ENCODE measurements around the gene OSBPL1A. TPM values are rescaled to one million over a fixed set of nuclear protein-coding genes. Genes with fewer than 3 reads are reported as not detected.

The OSBPL1A gene
- total and polyA plus RNA-seq, 4 experiments from 2014 or later: 2.4 to 5.3 (median 4.0) TPM

DNA sequence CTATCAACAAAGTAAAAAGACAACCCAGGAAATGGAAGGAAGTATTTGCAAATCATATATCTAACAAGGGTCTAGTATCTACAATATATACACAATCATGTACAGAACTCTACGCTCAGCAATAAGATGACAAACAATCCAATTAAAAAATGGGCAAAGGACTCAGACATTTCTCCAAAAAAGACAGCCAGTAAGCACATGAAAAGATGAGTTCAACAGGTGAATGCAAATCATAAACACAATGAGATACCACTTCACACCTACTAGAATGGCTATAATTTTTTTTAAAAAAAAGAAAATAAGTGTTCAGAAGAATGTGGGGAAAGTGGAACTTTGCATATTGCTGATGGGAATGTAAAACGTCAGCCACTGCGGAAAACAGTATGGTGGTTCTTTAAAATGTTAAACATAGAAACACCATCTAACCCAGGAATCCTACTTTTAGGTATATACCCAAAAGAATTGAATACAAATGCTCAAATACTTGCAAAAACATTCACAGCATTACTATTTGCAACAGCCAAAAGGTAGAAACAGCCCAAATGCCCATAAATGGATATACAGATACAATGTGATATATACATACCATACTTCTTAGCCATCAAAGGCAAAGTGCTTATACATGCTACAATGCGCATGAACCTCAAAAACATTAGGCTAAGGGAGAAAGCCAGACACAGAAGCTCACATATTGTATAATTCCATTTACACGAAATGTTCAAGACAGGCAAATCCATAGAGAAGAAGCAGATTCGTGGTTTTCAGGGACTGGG, 137.6 kb downstream of the OSBPL1A start:
- peaks cover 0 to 1% (median 0%) of the 10 kb centered on the region in 4 donors for H3K4me1 Mint-ChIP-seq

DNA sequence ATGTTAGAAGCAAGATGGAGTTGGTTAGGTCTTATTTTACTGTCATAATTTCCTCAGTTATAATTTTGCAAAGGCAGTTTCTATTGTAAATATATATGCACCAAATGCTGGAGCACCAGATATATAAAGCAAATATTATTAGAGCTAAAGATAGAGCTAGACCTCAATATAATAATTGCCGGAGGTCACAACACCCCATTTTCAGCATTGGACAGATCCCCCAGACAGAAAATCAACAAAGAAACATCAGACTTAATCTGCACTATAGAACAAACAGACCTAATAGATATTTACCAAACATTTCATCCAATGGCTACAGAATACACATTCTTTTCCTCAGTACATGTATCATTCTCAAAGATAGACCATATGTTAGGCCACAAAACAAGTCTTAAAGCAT, 143.6 kb downstream of the OSBPL1A start:
- Mint-ChIP-seq H3K27me3 (peaks cover 2 to 11% of the 10 kb centered on the region in 2 donors), H3K36me3 (no peaks in the 10 kb centered on the region), H3K4me1 (no peaks in the 10 kb centered on the region), H3K4me3 (no peak overlapping the region), H3K27ac (no peak overlapping the region), H3K9me3 (peaks cover 0 to 2% (median 0%) of the 10 kb centered on the region in 8 donors)
- no peak overlapping the region for H3K4me3 ChIP-seq (ENCODE audit: low read length in 2 of 2)
- no peaks in the 10 kb centered on the region for H3K36me3 ChIP-seq (ENCODE audit: insufficient read depth, low read length)
- no peaks in the 10 kb centered on the region for H3K27me3 ChIP-seq (ENCODE audit: insufficient read depth, low read length)
- no peak for DNase-seq
- no peak overlapping the region for H3K27ac ChIP-seq (ENCODE audit: low read depth, low read length)
- intact Hi-C loops (cut with micrococcal nuclease): no loop called here
- no peaks in the 10 kb centered on the region for H3K9me3 ChIP-seq (ENCODE audit: control insufficient read depth in 1 of 2, low read length in 2 of 2)
- H3K4me1 ChIP-seq (ENCODE audit: insufficient read depth, low read length): no peaks in the 10 kb centered on the region
- POLR2A ChIA-PET (ENCODE audit: partially characterized antibody): no interaction called here
- CTCF ChIA-PET (ENCODE audit: partially characterized antibody): no interaction called here

More for the DNA sequence above, 137.6 kb downstream of the OSBPL1A start:
- H3K27me3 Mint-ChIP-seq: peaks cover 3 to 5% of the 10 kb centered on the region in 2 donors
- no peaks in the 10 kb centered on the region for H3K27me3 ChIP-seq (ENCODE audit: insufficient read depth, low read length)
- no peak for DNase-seq
- no peak overlapping the region for H3K4me3 ChIP-seq (ENCODE audit: low read length in 2 of 2)
- H3K27ac Mint-ChIP-seq: no peak overlapping the region
- H3K36me3 ChIP-seq (ENCODE audit: insufficient read depth, low read length): no peaks in the 10 kb centered on the region
- intact Hi-C loops (cut with micrococcal nuclease): no loop called here
- H3K4me3 Mint-ChIP-seq: no peak overlapping the region
- ChIA-PET POLR2A (ENCODE audit: partially characterized antibody) (no interaction called here), CTCF (ENCODE audit: partially characterized antibody) (interaction anchor here (1.1 kb wide), 1 partner anchor 15 kb away, joined by 3 read pairs; no protein-coding TSS in a partner anchor)
- no peak overlapping the region for H3K27ac ChIP-seq (ENCODE audit: low read depth, low read length)
- no peaks in the 10 kb centered on the region for H3K9me3 ChIP-seq (ENCODE audit: control insufficient read depth in 1 of 2, low read length in 2 of 2)
- H3K9me3 Mint-ChIP-seq: peaks cover 0 to 2% (median 0%) of the 10 kb centered on the region in 8 donors
- no peaks in the 10 kb centered on the region for H3K4me1 ChIP-seq (ENCODE audit: insufficient read depth, low read length)
- no peaks in the 10 kb centered on the region for H3K36me3 Mint-ChIP-seq

DNA sequence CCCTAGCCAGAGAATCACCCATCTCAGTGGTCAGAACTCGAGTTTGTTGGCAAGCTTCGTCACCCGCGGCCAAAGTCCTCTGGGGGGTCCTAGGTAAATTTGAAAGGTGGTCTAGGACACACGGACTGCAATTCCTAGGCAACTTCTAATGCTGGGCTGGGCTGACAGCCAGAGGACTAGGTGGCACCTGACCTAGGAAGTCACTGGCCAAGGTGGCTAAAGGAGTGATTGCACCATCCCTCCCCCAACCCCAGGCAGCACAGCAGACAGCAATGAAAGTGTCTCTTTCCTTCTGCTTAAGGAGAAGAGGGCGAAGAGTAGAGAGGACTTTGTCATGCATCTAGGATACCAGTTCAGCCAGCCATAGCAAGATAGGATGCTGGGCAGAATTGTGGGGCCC, 147.9 kb downstream of the OSBPL1A start:
- intact Hi-C loops (cut with micrococcal nuclease): no loop called here
- ChIA-PET POLR2A (ENCODE audit: partially characterized antibody) (no interaction called here), CTCF (ENCODE audit: partially characterized antibody) (no interaction called here)
- H3K4me1 ChIP-seq (ENCODE audit: insufficient read depth, low read length): no peaks in the 10 kb centered on the region
- no peak overlapping the region for H3K4me3 ChIP-seq (ENCODE audit: low read length in 2 of 2)
- peaks cover 4 to 16% of the 10 kb centered on the region in 2 donors for H3K27me3 Mint-ChIP-seq
- no peak overlapping the region for H3K27ac Mint-ChIP-seq
- H3K4me3 Mint-ChIP-seq: no peak overlapping the region
- no peaks in the 10 kb centered on the region for H3K27me3 ChIP-seq (ENCODE audit: insufficient read depth, low read length)
- no peaks in the 10 kb centered on the region for H3K9me3 ChIP-seq (ENCODE audit: control insufficient read depth in 1 of 2, low read length in 2 of 2)
- no peaks in the 10 kb centered on the region for H3K36me3 ChIP-seq (ENCODE audit: insufficient read depth, low read length)
- no peaks in the 10 kb centered on the region for H3K4me1 Mint-ChIP-seq
- H3K36me3 Mint-ChIP-seq: no peaks in the 10 kb centered on the region
- DNase-seq: no peak
- peaks cover 0 to 1% (median 0%) of the 10 kb centered on the region in 8 donors for H3K9me3 Mint-ChIP-seq
- no peak overlapping the region for H3K27ac ChIP-seq (ENCODE audit: low read depth, low read length)

DNA sequence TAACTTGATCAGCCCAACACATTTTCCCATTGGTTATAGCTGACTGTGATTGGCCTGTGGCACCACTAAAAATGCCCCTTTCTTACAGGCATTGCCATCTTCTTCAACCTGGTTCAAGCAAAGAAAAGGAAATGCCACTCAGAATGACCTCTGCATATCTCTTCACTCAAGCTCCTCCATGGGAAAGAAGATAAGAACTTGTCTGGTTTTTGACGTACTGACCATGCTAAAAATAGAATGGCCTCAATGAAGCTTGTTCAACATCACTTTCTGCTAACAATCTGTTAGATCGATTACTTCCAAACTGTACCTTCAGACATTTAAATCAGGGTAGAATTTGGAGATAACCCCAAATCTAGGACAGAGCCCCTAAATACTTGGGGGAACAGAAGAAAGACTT, 149.3 kb downstream of the OSBPL1A start:
- Histone ChIP-seq H3K27ac (ENCODE audit: low read depth, low read length) (no peak overlapping the region), H3K4me3 (ENCODE audit: low read length in 2 of 2) (no peak overlapping the region), H3K4me1 (ENCODE audit: insufficient read depth, low read length) (no peaks in the 10 kb centered on the region), H3K36me3 (ENCODE audit: insufficient read depth, low read length) (no peaks in the 10 kb centered on the region), H3K9me3 (ENCODE audit: control insufficient read depth in 1 of 2, low read length in 2 of 2) (no peaks in the 10 kb centered on the region), H3K27me3 (ENCODE audit: insufficient read depth, low read length) (no peaks in the 10 kb centered on the region)
- intact Hi-C loops (cut with micrococcal nuclease): no loop called here
- H3K4me1 Mint-ChIP-seq: no peaks in the 10 kb centered on the region
- peaks cover 0 to 1% (median 0%) of the 10 kb centered on the region in 8 donors for H3K9me3 Mint-ChIP-seq
- no peak overlapping the region for H3K27ac Mint-ChIP-seq
- ChIA-PET POLR2A (ENCODE audit: partially characterized antibody) (no interaction called here), CTCF (ENCODE audit: partially characterized antibody) (no interaction called here)
- H3K36me3 Mint-ChIP-seq: no peaks in the 10 kb centered on the region
- H3K4me3 Mint-ChIP-seq: no peak overlapping the region
- no peak for DNase-seq
- peaks cover 4 to 19% of the 10 kb centered on the region in 2 donors for H3K27me3 Mint-ChIP-seq

DNA sequence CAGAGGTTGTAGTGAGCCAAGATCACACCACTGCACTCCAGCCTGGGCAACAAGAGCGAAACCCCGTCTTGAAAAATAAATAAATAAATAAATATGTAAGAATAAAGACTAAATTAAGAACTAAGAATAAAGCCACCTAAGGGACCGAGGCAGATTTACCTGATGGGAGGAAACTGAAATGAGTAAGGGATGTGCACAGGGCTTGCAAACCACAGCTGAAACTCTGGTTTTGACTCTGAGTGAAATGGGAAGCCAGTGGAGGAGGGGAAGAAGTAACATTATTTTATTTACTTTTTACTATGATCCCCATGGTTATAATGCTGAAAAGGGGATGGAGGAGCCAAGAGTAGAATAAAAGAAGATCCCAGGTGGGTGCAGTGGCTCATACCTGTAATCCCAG, 151.5 kb downstream of the OSBPL1A start:
- intact Hi-C loops (cut with micrococcal nuclease): no loop called here
- Histone ChIP-seq H3K36me3 (ENCODE audit: insufficient read depth, low read length) (no peaks in the 10 kb centered on the region), H3K4me3 (ENCODE audit: low read length in 2 of 2) (no peak overlapping the region), H3K27me3 (ENCODE audit: insufficient read depth, low read length) (no peaks in the 10 kb centered on the region), H3K27ac (ENCODE audit: low read depth, low read length) (no peak overlapping the region), H3K9me3 (ENCODE audit: control insufficient read depth in 1 of 2, low read length in 2 of 2) (no peaks in the 10 kb centered on the region), H3K4me1 (ENCODE audit: insufficient read depth, low read length) (no peaks in the 10 kb centered on the region)
- Mint-ChIP-seq H3K4me1 (peaks cover 0 to under 1% (median 0%) of the 10 kb centered on the region in 4 donors), H3K36me3 (no peaks in the 10 kb centered on the region), H3K27me3 (peaks cover 3 to 13% of the 10 kb centered on the region in 2 donors), H3K4me3 (no peak overlapping the region), H3K9me3 (no peaks in the 10 kb centered on the region), H3K27ac (no peak overlapping the region)
- POLR2A ChIA-PET (ENCODE audit: partially characterized antibody): no interaction called here
- CTCF ChIA-PET (ENCODE audit: partially characterized antibody): no interaction called here
- no peak for DNase-seq

DNA sequence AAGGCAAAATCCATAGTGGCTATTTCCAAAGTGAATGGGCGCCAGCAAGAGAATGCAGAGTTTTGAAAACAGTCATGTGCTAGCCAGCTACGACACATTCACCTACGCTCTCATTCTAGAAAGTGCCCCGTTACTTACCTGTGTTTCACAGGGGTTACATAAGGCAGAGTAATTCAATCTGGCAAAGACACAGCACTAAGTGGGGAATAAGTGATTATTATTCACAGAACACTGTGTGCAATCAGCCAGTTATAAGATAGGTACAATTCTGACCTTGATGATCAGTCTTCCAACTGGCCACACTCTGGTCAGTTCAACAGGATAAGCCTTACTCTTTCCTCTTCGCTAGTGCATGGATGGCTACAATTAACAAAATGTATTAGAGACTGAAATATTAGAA, 152.9 kb downstream of the OSBPL1A start:
- Mint-ChIP-seq H3K4me1 (peaks cover 0 to 1% (median 0%) of the 10 kb centered on the region in 4 donors), H3K9me3 (no peaks in the 10 kb centered on the region), H3K27me3 (peaks cover 3 to 11% of the 10 kb centered on the region in 2 donors), H3K36me3 (no peaks in the 10 kb centered on the region), H3K27ac (no peak overlapping the region), H3K4me3 (no peak overlapping the region)
- no peak overlapping the region for H3K27ac ChIP-seq (ENCODE audit: low read depth, low read length)
- CTCF ChIA-PET (ENCODE audit: partially characterized antibody): interaction anchor here (1.0 kb wide), 1 partner anchor 16 kb away, joined by 3 read pairs; no protein-coding TSS in a partner anchor
- no peaks in the 10 kb centered on the region for H3K4me1 ChIP-seq (ENCODE audit: insufficient read depth, low read length)
- H3K4me3 ChIP-seq (ENCODE audit: low read length in 2 of 2): no peak overlapping the region
- intact Hi-C loops (cut with micrococcal nuclease): no loop called here
- H3K27me3 ChIP-seq (ENCODE audit: insufficient read depth, low read length): no peaks in the 10 kb centered on the region
- H3K9me3 ChIP-seq (ENCODE audit: control insufficient read depth in 1 of 2, low read length in 2 of 2): no peaks in the 10 kb centered on the region
- DNase-seq: no peak
- POLR2A ChIA-PET (ENCODE audit: partially characterized antibody): no interaction called here
- no peaks in the 10 kb centered on the region for H3K36me3 ChIP-seq (ENCODE audit: insufficient read depth, low read length)

DNA sequence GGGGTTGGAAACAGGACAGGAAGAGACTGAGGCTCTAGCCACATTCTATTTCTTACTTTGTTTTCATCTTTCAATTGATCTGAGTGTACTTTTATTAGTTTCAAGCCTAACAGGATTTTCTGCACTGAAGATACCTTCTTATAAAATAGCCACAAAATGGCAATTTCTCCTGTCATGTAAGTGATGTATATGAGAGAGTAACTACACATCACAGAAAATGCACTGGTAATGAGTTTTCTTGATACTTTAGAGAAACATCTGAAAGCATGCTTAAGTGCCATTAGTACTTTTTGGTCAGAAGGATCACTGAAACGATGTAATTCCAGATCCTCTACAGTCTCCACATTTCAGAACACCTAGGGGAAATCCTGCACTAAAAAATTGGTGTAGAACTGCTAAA, 153.9 kb downstream of the OSBPL1A start:
- no peak overlapping the region for H3K27ac ChIP-seq (ENCODE audit: low read depth, low read length)
- H3K36me3 Mint-ChIP-seq: peaks cover 0 to 2% of the 10 kb centered on the region in 2 donors
- intact Hi-C loops (cut with micrococcal nuclease): no loop called here
- no peaks in the 10 kb centered on the region for H3K36me3 ChIP-seq (ENCODE audit: insufficient read depth, low read length)
- H3K4me3 ChIP-seq (ENCODE audit: low read length in 2 of 2): no peak overlapping the region
- no peaks in the 10 kb centered on the region for H3K9me3 ChIP-seq (ENCODE audit: control insufficient read depth in 1 of 2, low read length in 2 of 2)
- peaks cover 3 to 11% of the 10 kb centered on the region in 2 donors for H3K27me3 Mint-ChIP-seq
- ChIA-PET CTCF (ENCODE audit: partially characterized antibody) (no interaction called here), POLR2A (ENCODE audit: partially characterized antibody) (no interaction called here)
- peaks cover 0 to 1% (median 0%) of the 10 kb centered on the region in 4 donors for H3K4me1 Mint-ChIP-seq
- no peaks in the 10 kb centered on the region for H3K27me3 ChIP-seq (ENCODE audit: insufficient read depth, low read length)
- H3K4me1 ChIP-seq (ENCODE audit: insufficient read depth, low read length): no peaks in the 10 kb centered on the region
- no peak overlapping the region for H3K27ac Mint-ChIP-seq
- no peak for DNase-seq
- no peak overlapping the region for H3K4me3 Mint-ChIP-seq
- no peaks in the 10 kb centered on the region for H3K9me3 Mint-ChIP-seq

Measured in CD4-positive, alpha-beta memory T cell (primary cell).